ENCODE data around the gene TPGS1.

Gene TPGS1

GRCh38 chr19:541699-542098 lies 34.4 kb downstream of the TPGS1 start:
- no peak for DNase-seq

GRCh38 chr19:542173-542866 lies 35.0 kb downstream of the TPGS1 start:
- no peak for DNase-seq

- no peak for DNase-seq
Observed at GRCh38 chr19:543910-544608, 36.8 kb downstream of the TPGS1 start, which contains the start of gene GZMM. Gene GZMM (plus strand): TSS chr19:544053. CDS start chr19:544072, 19 bp downstream.

GRCh38 chr19:547117-547516 lies 39.8 kb downstream of the TPGS1 start:
- DNase-seq = no peak

GRCh38 chr19:547836-548720 lies 40.8 kb downstream of the TPGS1 start:
- DNase-seq = no peak

- DNase-seq = no peak
Observed at GRCh38 chr19:548886-549830, 41.9 kb downstream of the TPGS1 start.

- no peak for DNase-seq
Observed at GRCh38 chr19:554817-555216, 47.5 kb downstream of the TPGS1 start.

GRCh38 chr19:555474-555808 lies 48.1 kb downstream of the TPGS1 start:
- DNase-seq = no peak

GRCh38 chr19:556611-557382 lies 49.5 kb downstream of the TPGS1 start:
- DNase-seq = no peak

GRCh38 chr19:558770-559439 lies 51.6 kb downstream of the TPGS1 start:
- no peak for DNase-seq

- DNase-seq = no peak
Observed at GRCh38 chr19:560121-560520, 52.8 kb downstream of the TPGS1 start.

- no peak for DNase-seq
Observed at GRCh38 chr19:566403-566802, 59.1 kb downstream of the TPGS1 start.

GRCh38 chr19:566844-567243 lies 59.5 kb downstream of the TPGS1 start:
- no peak for DNase-seq

- DNase-seq = no peak
Observed at GRCh38 chr19:567296-567900, 60.1 kb downstream of the TPGS1 start.
